AML-193 (cell line): ENCODE measurements around the gene CDKL2.

ENCODE experiments used
- DNase-seq, 2 experiments: peaks; one replicate each; lab custom pipeline; 2025; lab: John Stamatoyannopoulos, UW

Gene CDKL2

DNA sequence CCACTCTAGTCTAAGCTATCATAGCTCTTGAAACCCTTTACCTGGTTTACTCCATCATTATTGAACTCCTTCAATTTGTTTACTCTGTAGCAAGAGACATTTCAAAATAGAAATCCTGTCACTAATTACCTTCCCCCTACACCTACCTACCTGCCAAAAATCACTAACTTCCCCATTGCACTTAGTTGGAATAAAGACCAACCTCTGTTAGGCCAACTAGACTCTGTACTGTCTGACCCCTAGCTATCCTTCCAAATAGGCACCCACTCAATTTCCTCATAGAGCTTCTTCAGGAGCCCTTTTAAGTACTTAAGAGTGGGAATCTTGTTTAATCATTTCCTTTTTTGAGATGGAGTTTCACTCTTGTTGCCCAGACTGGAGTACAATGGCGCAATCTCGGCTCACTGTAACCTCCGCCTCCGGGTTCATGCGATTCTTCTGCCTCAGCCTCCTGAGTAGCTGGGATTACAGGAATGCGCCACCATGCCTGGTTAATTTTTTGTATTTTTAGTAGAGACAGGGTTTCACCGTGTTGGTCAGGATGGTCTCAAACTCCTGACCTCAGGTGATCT, 8.9 kb upstream of the CDKL2 start:
- no peak for DNase-seq

DNA sequence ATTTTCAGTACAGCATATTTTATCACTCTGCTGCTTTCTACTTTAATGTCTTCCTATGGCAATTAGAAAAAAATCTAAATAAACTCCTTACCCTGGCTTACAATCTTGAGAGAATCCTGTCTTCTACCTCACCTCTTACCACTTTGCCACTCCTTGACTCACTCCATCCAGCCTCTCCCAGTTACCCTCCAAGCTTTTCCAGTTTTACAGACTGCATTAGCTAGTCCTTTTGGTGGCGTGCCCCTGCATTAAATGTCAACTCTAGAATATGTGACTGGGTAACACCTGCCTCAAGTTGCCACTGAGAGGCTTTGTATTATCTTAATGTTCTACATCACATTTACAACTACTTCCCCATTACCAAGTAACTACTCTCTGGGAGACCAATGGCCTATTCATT, 7.5 kb upstream of the CDKL2 start:
- DNase-seq = no peak

DNA sequence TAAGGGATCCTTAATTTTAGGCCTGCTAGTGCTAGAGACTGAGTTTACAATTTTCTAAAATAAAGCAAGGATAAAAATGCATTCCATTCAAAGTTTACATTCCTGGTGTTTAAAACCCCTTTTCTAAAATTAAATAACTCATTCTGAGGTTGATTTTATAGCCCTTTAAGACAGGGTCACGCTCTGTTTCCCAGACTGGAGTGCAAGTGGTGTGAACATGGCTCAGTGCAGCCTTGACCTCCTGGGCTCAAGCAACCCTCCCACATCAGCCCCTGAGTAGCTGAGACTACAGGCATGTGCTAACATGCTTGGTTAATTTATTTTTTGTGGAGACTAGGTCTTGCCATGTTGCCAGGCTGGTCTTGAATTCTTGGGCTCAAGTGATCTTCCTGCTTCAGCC, 6.8 kb upstream of the CDKL2 start:
- no peak for DNase-seq

DNA sequence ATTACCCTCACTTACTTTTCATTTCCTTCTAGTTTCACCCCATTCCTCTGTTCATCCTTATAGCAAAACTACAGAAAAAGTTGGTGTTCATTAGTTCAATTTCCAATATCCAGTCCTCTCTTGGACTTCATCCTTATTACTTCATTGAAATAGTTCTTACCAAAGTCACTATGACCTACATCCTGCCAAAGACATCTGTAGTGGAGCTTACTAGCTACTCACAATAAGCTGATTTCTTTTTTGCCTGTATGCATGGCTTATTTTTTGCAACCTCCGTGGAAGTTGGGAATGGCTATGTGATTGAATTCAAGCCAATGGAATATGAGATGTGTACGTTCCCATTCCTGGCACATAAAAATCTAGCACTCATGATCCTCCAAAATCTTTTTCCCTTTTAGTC, 4.6 kb upstream of the CDKL2 start:
- DNase-seq = no peak

DNA sequence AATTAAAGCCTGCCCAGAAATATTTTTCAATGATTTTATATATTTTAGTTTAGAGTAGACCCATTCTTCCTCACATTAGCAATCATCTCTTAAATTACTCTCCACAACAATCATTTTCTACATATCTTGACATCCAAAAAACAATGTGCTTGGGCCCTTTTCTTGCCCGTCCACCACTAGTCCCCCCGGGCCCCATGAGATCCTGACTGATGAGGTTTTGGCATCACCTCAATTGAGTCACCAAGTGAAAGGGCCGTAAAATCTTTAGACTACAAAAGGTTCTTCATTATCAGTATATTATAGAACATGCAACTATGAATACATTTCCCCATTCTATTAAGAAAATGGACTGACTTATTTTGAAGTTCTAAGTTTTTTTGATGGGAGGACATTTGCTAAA, 4.0 kb upstream of the CDKL2 start:
- no peak for DNase-seq

DNA sequence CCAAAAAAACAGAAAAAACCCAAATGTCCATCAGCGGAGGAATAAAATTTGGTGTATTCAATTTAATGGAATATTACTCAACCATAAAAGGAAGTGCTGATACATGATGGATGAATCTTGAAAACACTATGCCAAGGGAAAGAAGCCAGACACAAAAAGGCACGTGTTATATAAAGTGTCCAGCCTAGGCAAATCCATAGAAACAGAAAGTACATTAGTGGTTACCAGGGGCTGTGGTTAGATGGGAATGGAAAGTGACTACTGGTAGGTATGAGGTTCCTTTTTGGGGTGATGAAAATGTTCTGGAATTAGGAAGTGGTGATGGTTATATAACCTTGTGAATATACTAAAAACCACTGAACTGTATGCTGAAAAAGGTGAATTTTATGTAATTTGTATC, 3.5 kb upstream of the CDKL2 start:
- no peak for DNase-seq

DNA sequence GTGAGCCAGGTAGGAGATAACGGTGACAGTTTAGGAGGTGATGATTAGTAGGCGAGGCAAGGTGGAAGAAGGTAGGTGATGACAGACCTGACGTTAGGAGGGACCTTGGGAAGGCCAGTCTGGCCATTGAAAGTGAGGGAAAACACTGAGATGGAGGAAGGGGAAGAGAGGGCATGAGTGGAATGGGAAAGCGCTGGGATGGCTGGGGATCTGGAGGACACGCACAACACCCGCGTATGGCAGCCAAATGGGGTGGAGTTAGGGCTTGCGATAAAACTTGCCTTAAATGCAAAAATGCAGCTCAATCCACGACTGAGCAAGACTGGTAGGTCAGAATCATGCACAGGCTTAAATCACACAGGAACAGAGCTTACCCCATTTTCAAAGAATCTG, 605 bp upstream of the CDKL2 start:
- DNase-seq = no peak

DNA sequence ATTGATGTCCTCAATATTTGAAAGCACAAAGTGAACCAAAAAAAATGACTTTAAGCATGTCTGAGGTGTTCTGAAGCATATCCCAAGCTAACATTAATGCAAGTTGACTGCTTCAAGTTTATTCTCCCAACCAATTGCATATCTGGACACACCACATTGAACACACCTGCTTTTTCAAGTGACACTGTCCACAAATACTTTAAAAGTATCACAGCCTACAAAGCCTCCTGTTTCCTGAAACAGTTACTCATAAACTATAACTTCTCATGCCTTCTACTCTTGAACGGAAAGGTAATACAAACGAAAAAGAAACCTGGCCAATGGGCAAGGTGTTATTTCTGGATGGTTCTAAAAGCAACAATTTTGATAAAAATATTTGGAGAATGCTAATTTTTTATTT, 1.1 kb downstream of the CDKL2 start:
- DNase-seq = no peak

DNA sequence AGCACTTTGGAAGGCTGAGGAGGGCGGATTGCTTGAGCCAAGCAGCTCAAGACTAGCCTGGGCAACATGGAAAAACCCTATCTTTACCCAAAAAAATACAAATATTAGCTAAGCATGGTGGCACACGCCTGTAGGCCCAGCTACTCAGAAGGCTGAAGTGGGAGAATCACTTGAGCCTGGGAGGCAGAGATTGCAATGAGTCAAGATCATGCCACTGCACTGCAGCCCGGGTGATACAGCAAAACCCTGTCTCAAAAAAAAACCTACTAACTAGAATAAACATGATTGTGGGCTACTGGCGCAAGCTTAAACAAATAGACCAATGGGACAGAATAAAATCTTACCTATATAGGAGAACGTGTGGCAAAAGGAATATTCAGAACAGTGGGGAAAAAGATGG, 7.3 kb downstream of the CDKL2 start:
- no peak for DNase-seq

DNA sequence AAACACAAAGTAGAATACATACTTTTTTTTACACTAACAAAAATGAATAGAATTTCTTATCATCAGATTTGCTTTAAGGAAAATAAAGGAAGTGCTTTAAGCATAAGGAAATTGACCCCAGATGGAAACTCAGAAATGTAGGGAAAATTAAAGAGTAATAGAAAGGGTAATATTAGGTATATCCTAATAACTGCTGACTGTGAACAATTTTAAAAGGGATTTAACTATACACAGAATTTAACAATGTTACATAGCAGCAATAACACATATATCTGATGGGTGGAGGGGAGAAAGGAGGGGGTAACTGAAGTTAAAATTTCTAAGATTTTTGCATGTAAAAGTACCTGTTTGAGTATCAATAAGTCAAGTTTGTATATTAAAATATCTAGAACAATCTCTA, 8.6 kb downstream of the CDKL2 start:
- DNase-seq = no peak

DNA sequence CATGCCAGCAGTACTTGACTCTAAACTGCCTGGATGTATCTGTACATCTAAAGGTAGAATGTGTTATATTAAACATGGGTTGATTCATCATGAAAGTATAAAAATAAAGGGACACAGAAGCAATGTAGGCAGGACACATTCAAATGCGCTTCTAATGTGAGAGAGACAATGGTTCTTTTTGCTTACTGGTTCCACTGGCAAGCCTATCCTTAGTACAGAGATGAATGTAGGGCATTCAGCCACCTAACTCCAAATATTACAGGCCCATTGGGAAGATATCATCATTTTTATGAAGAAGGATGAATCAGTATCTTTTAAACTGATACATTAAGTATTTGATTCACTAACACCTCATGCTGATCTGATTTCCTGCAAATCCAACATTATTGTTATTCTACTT, 18.0 kb downstream of the CDKL2 start:
- no peak for DNase-seq

DNA sequence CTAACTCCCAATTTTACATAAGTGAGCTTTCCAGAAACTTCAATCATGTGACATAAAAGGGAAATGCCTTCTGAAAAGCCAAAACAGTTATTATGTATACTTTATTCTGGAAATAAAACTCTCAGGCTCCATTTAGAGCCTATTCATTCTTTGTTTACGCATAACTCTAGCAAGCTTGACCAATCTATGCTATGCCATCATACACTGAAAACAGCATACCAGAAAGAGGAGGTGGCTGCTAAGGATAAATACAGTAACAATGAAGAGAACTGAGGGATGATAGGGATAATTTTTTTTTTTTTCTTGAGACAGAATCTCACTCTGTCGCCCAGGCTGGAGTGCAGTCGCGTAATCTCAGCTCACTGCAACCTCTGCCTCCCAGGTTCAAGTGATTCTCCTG, 24.4 kb downstream of the CDKL2 start:
- no peak for DNase-seq

DNA sequence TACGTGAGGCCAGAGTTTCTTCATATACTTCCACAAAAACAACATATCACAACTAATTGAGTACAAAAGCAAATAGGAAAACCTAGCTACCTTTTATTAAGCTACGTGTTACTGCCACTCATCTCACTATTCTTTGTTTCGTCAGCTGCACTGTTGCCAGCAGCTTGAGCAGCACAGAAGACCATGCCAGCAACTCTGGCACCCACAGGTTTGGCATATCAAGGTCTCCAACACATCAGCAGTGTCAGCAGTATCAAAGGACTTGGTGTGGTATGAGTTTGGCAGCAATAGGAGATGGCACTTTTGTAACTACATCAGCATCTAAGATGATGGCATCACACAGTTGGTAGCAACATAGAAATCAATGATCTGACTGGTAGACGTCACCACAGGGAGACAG, 30.7 kb downstream of the CDKL2 start:
- no peak for DNase-seq

DNA sequence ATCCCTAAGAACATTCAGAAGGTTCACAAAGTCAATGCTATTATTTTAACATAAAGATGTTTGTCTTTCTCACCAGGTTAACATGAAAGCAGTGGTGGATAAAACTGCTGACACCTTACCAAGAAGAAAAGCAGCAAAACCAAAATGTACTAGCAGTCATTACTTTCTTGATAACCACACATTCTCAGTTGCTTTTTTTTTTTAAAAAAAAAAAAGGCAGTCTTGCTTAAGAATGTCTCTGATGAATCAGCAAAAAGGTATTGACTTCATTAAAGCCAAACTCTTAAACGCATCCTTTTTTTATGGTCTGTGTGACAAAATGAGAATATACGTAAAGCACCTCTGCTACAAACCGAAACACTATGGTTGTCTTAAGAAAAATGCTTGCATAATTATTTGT, 31.9 kb downstream of the CDKL2 start:
- peak; percentile 45 to 46 for DNase-seq

DNA sequence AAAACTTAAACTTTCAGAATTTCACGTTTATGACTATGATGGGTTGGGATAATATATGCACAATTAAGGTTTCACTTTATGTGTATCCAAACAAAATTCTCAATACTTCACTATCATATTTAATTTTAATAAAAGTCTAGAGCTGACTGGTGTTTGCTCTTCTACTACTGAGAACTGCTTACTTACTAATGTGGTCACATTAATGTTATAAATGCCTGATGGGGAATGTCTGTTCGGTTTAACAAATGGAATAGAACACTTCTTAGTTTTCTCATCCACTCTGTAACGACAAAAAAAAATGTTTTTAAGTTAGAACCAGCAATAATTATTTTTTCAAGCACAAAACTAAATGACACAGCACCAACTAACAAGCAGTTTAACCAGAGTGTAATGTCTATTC, 34.3 kb downstream of the CDKL2 start:
- DNase-seq = no peak

DNA sequence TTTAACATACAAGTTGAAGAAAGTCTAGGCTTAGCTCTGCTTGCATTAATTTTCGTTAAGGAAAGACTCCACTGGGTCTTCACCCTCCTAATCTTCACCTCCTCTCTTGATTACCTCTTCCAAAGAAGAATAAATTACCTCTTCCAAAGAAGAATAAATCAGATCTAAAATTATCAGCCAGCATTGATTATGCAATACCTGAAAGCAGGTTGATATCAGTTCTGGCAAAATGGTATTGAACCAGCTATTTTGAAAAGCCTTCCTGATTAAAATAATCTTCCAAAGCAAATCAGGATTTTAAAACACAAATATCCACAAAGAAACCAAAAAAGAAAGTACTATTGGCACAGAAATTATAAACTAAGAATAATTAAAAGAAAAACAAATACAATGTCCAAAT, 36.9 kb downstream of the CDKL2 start:
- DNase-seq = no peak

DNA sequence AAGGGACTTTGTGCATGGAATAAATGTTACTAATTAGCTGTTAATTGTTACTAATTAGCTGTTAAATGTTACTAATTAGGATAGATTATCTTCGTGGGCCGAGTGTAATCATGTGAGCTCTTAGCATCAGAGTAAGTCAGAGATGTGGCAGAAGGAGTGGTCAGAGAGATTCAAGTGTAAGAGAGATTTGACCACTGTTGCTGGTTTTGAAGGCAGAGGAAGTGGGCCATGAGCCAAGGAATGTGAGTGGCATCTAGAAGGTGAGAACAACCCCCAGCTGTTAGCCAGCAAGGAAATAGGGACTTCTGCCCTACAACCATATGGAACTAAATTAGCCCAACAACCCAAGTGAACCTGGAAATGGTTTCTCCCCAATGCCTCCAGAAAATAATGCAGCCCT, 46.3 kb downstream of the CDKL2 start:
- DNase-seq = no peak

DNA sequence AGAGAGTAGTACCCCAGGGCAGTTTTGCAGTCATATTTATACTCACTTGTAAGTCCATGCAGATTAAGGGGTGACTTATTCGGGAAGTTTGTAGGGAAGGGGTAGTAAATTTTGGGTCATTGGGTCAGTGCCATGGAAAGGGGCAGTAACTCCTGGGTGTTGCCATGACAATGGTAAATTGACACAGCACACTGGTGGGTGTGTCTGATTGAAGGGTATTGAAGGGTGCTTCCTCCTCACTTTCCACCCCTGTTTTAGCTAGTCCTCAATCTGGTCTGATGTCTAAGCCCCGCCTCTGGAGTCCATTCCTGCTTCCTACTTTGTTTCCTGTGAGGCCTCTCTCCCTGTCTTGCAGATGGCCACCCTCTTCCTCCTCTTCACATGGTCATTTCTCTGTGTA, 62.6 kb downstream of the CDKL2 start:
- DNase-seq = no peak

DNA sequence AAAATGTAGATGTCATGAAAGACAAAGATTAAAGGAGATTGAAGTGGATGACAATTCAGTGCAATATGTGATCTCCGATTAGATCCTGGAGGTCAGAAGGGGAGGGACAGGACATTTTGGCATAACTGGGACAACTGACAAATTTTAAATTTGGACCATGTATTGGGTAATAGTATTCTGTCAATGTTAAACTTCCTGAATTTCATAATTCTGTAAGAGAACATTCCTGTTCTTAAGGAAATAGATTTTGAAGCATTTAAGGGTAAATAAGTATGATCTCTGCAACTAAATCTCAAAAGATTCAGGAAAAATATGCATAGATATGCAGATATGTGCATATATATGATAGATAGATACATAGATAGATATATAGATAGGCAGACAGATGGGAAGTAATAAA, 63.4 kb downstream of the CDKL2 start:
- peak in 1 of 2 experiments; percentile 26 for DNase-seq

DNA sequence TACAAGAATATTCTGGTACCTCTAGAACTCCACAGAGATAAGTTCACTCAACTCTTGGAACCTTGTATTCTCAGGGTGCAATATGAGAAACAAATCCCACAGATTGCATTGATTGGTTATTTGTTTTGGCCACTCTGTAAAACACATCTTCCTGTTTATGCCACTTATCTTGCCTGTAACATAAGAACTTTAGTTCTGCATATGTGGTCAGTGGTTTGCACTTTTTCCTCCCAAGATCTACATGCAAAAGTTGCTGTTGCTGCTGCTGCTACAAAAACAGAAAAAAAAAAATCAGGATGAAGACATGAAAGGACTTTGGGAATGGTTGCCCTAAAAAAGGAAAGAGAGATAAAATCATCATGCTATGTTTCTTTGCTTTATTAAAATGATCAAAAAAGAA, 64.8 kb downstream of the CDKL2 start:
- DNase-seq = peak; percentile 33 to 36

DNA sequence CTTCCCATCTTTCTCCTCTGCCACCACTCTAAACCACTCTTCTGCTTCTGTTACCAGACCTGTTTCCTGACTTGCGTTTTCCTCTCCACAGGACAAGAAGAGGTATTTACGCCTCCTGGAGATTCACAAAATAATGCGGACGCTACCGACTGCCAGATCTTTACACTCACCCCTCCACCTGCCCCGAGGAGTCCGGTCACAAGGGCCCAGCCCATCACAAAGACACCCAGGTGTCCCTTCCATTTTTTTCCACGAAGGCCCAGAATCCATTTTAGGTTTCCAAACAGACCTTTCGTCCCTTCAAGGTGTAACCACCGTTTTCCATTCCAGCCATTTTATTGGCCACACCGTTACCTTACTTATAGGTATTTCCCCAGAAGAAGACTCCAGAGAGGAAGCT, 66.3 kb downstream of the CDKL2 start:
- DNase-seq = no peak

DNA sequence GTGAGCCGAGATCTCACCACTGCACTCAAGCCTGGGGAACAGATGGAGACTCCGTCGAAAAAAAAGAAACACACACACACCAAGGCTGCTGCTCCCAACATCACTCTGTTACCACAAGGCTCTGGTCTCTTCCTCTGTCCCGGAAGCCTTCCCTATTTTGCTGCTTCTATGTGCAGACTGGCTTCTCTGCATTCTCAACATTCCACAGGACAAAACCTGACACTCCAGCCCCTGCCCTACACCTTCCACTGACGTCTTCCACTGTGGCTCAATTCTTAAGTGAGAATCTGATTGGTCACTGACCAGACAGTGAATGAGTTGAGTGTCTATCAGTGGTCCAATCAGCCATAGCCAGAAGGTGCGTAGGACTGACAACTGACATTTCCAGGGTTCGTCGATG, 68.5 kb downstream of the CDKL2 start:
- no peak for DNase-seq

DNA sequence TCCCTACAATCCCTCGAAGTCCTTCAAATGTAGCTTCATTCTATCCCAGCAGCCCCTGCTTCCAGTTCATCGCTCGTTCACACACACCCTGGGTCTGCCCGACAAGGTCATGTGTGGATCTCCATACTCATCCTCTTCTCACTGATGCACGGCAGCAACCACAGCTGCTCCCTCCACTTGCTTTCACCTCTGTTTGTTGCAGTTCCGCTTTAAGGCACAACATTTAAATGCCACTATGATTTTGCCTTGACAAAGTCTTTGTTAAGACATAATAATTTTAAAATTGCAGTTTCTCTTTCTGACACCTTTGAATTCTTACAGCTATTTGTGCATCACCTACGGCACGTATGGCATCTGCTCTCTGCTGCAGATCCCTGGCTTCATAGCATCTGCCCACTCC, 72.6 kb downstream of the CDKL2 start:
- DNase-seq = no peak

DNA sequence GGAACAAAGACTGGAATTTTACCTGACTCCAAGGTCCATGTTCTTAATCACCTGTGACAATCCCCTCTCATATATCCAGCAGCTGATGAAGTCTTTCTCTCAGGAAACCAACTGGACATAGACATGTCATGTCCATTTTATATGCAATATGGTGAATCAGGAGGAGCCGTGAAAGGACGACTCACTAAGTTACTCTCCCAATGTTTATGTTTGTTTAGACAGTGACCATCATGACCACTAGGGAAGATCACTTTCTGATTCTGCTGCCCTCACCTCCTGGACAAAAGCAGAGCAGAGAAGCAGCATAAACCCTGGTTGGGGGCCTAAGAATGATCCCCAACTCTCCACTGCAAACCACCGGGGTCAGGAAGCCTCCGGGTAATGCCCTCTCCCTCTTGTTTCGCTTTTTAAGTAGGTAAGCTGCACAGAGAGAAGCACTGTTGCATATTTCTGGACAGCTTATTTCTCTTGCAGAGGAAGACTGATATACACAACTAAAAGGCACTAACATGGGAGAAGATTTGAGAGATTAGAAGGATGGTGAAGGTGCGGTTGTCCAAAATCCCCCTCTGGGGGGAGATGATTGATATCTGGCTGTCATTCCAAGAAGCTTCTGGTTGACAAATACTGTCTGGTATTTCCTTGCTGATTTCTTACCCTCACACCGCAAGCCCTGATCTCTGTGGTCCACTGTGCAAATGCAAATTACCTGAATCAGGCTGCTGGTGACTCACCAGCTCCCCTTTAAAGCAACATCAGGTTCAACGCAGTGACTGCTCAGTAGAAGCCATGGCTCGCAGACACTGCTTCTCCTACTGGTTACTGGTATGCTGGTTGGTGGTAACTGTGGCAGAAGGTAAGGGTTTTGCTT, 74.8 kb downstream of the CDKL2 start, which contains the start of gene ODAPH:
ODAPH (plus strand) TSS at position 773 of the 871 bp plus-strand sequence; CDS start at position 790, 17 bp downstream.
- DNase-seq = no peak
